Right renal pelvis (tissue), 4 donors: ENCODE data around the gene DNAJB13. TPM values are rescaled to one million over a fixed set of nuclear protein-coding genes. Genes with fewer than 3 reads are reported as not detected.
A peak's percentile ranks its signal among the peaks of the same experiment; 100 is the strongest.

Source experiments
- DNase-seq, 4 donors: peaks; one replicate each; pipeline ENCODE4 v3.0.0-alpha.2; 2013; ENCODE audit warnings: low read depth in 4 of 4, low spot score in 3 of 4, missing footprints in 1 of 4
- polyA plus RNA-seq, 4 donors: library from polyadenylated mRNA; unstranded; fragments of 120-200 nt; gene quantifications; one replicate each; pipeline ENCODE4 v1.2.1, GENCODE V29; 2013; ENCODE audit not compliant: insufficient read length in 4 of 4

Gene DNAJB13
- polyA plus RNA-seq, 4 donors = 2.1 to 4.4 (median 3.7) TPM

DNA sequence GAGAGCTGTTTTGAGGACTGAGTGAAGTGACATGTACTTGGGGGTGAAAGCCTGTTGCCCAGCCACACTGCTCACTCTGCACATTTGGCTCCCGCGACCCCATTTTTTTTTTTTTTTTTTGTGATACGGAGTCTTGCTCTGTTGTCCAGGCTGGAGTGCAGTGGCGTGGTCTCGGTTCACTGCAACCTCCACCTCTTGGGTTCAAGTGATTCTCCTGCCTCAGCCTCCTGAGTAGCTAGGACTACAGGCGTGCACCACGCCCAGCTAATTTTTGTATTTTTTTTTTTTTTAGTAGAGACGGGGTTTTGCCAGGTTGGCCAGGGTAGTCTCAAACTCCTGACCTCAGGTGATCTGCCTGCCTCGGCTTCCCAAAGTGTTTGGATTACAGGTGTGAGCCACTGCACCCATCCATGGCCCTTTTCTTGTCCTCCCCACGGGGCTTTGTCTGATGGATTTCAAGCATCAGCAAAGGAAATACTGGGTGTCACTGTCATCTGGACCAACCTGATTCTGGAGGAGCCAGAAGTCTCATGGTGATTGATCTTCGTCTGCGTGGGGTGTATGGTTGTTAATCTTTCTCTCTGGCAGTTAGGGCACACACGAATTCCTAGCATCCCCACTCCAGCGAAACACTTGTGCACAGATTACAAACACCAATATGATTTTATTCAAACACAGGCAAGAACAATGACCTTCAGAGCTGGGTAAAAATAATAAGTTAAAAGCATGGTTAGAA, 61.4 kb downstream of the DNAJB13 start:
- no peak for DNase-seq

DNA sequence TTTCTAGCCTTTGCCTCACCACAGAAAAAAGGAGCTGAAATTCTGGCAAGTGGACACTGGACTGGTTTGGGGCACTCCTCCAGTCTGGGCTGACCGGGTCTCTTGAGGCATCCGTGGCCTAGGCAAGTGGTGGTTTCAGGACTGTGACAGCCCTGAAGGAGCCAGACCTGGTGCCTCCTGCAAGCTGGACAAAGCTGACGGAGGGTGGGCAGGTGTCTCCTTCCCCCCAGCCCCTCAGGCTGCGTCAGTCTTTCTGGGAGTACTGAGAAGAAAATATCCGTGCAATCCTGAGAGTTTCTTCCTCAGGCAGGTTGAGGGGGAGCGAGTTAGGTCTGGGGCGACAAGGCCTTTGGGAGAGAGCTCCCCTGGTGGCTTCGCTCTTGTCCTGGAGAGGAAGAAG, 62.3 kb downstream of the DNAJB13 start:
- no peak for DNase-seq

DNA sequence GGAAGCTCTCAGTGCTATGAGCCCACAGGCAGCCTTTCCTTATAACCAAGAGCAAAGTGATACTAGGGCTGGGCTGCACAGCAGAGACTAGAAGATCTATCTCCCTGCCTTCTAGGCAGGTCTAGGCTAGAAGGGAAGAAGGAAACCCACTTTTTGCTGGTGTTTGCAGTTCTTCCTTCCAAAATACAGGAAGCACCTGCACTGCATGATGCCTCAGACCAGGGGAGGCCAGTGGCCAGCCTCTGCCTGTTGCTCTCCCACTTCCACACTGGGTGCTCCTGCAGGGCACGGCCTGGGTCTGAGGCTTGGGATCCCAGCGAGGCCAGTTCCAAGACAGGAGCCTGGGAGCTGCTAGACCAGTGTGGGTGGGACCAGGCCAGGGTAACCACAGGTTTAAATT, 64.1 kb downstream of the DNAJB13 start:
- DNase-seq = no peak

DNA sequence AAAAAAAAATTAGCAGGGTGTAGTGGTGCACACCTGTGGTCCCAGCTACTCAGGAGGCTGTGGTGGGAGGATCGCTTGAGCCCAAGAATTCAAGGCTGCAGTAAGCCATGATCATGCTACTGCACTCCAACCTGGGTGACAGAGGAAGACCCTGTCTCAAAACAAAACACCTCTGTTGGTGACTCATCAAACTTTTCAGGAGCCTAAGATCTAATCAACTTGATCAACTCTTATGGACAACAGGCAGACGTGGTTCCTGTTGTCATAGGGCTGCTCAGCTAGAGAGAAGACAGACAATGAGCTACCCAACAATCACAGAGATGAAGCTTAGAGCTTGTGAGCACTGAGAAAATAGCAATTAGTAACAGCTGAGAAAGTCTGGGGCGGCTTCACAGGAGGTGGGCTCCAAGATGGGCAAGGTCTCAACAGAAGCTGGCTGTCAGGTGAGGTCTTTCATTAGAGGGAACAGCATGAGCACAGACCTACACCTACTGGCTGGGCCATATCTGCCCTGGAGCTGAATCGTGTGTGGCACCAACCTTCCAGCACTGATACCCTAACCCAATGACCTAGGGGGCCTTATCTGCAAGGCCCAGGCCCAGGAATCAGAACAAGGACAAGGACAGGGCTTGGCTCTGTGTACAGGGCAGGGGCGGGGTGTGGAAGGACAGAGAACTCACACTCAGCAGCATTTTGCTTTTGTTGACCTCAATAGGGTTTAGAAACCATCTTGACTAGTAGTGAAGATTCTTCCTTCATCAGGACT, 65.3 kb downstream of the DNAJB13 start:
- DNase-seq = no peak

DNA sequence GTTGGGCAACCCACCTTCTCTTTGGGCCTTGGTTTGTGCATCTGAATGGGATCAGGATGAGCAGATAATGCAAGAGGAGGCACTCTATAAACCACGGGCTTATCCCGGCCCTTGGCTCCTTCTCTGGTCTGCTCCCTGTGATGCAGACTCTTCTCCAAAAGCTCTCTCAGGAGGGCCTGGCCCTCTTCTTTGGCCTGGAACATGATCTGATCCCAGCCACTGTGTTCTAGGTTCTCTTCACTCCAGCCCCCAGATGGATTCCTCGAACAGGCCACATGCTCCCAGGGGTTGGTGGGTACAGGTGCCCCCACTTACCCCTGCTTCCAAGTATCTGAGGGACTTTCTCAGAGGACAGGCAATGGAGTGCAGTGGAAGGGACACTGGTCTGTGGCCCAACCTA, 66.8 kb downstream of the DNAJB13 start:
- no peak for DNase-seq

DNA sequence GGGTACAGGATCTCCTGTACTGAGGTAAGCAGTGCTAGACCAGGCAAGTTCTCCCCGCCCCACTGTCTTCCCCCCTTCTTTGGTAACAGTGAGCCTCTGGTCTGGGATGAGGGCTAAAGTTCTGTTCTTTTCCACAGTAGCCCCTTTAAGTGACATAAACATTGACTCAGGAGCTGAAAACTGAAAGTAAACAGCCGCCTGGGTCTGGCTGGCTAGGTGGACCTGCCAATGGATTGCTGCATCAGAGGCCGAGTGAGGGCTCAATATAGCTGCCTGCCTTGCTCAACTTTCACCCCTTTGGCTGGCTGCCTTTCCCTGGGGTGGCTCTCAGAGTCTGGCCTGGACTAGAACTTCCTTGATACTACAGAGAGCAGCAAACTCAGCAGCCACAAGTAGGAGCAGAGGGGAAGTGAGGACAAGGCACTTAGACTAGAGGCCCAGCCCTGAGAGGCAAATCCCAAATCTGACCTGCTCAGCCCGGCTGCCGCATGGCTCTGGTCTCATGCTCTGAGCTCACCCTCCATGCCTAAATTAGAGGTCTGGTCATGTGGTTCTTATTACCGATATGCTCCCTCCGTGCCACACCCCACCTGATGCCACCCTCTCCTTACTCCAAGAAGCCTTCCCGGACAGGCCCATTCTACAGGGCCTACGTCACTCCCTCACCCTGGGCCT, 67.6 kb downstream of the DNAJB13 start:
- DNase-seq = peak in 2 of 4 donors; percentile 8 to 12

DNA sequence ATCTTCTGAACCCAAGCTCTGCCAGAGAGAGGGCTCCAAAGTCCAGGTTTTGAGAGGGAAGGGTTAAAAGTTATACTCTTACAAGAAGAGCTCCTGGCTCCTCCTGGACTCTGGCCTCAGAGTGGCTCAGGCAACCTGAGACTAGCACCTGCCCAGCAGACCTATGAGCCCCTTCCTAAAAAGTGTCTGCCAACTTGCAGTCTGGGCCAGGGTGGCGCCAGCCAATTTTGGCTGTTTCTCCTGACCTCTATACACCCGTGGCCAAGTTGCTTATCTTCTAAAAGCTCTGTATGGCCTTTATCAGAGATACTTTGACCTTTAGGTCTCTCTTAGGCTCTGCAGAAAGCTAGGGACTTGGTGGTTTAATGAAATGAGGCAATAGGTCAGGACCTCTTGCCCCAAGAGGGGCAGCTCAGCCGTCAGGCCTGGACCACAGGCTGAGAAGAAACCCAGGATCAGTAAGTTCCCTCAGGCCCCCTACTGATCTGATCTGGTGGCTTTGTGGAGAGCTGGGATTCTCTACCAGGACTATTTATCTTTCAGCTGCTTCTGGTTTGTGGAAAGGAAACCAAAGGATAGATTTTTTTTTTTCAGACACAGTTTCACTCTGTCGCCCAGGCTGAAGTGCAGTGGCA, 68.4 kb downstream of the DNAJB13 start:
- no peak for DNase-seq

DNA sequence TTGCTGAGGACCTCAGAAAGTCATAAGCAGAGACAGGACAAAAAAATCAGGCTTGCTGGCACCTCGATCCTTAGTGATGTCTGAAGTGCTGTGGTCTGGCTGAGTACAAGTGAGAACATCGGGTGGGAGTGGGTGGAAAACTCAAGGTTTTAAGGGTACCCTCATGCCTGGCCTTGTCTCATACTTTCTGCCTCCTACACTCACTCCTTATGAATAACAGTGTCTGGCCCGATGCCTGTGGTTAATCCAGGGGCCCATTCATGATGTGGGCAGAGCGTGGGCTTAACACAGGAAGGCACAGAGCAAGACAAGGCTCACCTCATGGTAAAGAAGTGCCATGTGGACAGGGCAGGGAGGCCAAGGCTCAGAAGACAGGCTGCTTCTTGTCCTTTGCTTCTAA, 69.0 kb downstream of the DNAJB13 start:
- no peak for DNase-seq

Other genes with a start within 250 kb of the DNAJB13 start
- 100 to 1,000 TPM; 117 to 132 (median 129) TPM for gene RAB6A, start 190.0 kb upstream of the DNAJB13 start, polyA plus RNA-seq
- gene MRPL48, start 163.2 kb upstream of the DNAJB13 start, polyA plus RNA-seq = 10 to 100 TPM; 63.7 to 71.8 (median 67.6) TPM
- 10 to 100 TPM; 66.9 to 76.0 (median 69.5) TPM for gene COA4, start 74.2 kb upstream of the DNAJB13 start, polyA plus RNA-seq
- 10 to 100 TPM; 29.6 to 36.5 (median 34.7) TPM for gene PAAF1, start 74.0 kb upstream of the DNAJB13 start, polyA plus RNA-seq
- gene UCP2, start 31.8 kb downstream of the DNAJB13 start, polyA plus RNA-seq = 10 to 100 TPM; 51.6 to 82.1 (median 73.9) TPM
- 1 to 10 TPM; 2.1 to 2.3 (median 2.2) TPM for gene UCP3, start 58.1 kb downstream of the DNAJB13 start, polyA plus RNA-seq
- gene C2CD3, start 220.0 kb downstream of the DNAJB13 start, polyA plus RNA-seq = 10 to 100 TPM; 19.2 to 24.7 (median 23.4) TPM
- gene PPME1, start 220.3 kb downstream of the DNAJB13 start, polyA plus RNA-seq = 10 to 100 TPM; 36.8 to 41.4 (median 39.6) TPM